HepG2 (cell line): ENCODE measurements around the gene GALNT15. TPM values are rescaled to one million over a fixed set of nuclear protein-coding genes. Genes with fewer than 3 reads are reported as not detected.
A peak's percentile ranks its signal among the peaks of the same experiment; 100 is the strongest.

ENCODE experiments used
- CSRNP2 ChIP-seq: sonication (generic); formaldehyde crosslinking; conservative IDR thresholded peaks from 2 replicates; pipeline ENCODE4 v1.8.0; 2022; ENCODE audit warnings: low read depth, missing genetic modification reagents
- ELF4 ChIP-seq: sonication (generic); formaldehyde crosslinking; IDR thresholded peaks from 2 replicates; pipeline ENCODE4 v1.5.0; 2020; ENCODE audit warnings: missing genetic modification reagents, mild to moderate bottlenecking, moderate library complexity, borderline replicate concordance
- HMGA1 ChIP-seq: sonication (generic); formaldehyde crosslinking; conservative IDR thresholded peaks from 2 replicates; pipeline ENCODE4 v1.4.0; 2020; ENCODE audit warnings: missing genetic modification reagents
- KDM2A ChIP-seq: sonication (generic); formaldehyde crosslinking; IDR thresholded peaks from 2 replicates; pipeline ENCODE4 v1.4.0; 2020; ENCODE audit warnings: low read depth, missing genetic modification reagents, borderline replicate concordance
- KDM4B ChIP-seq: sonication (generic); formaldehyde crosslinking; IDR thresholded peaks from 2 replicates; pipeline ENCODE4 v1.4.0; 2020; ENCODE audit warnings: missing genetic modification reagents
- MAF1 ChIP-seq: sonication (generic); formaldehyde crosslinking; IDR thresholded peaks from 2 replicates; pipeline ENCODE4 v1.5.0; 2020; ENCODE audit warnings: missing genetic modification reagents, borderline replicate concordance
- NCOA1 ChIP-seq: sonication (generic); formaldehyde crosslinking; IDR thresholded peaks from 2 replicates; pipeline ENCODE4 v1.9.0; 2021; ENCODE audit warnings: missing genetic modification reagents
- NFATC3 ChIP-seq: sonication (generic); formaldehyde crosslinking; IDR thresholded peaks from 2 replicates; pipeline ENCODE4 v1.5.1; 2020; ENCODE audit warnings: mild to moderate bottlenecking, missing genetic modification reagents
- NR2F2 ChIP-seq: IDR thresholded peaks from 2 replicates; pipeline ENCODE4 v1.6.1; 2012; ENCODE audit warnings: low read depth, inconsistent platforms, borderline replicate concordance
- PPARG ChIP-seq: conservative IDR thresholded peaks from 2 replicates; pipeline ENCODE4 v1.6.1; 2016; ENCODE audit warnings: missing biosample characterization, missing genetic modification reagents
- RBM39 ChIP-seq: fragments of 200-400 bp; formaldehyde crosslinking; IDR thresholded peaks from one replicate; pipeline ENCODE4 v1.6.1; 2018; ENCODE audit warnings: antibody characterized with exemption, mild to moderate bottlenecking, low read depth, low read length; ENCODE audit not compliant: poor library complexity, severe bottlenecking
- TEAD2 ChIP-seq: sonication (generic); formaldehyde crosslinking; IDR thresholded peaks from 2 replicates; pipeline ENCODE4 v1.9.0; 2021; ENCODE audit warnings: missing genetic modification reagents
- ZBTB1 ChIP-seq: sonication (generic); formaldehyde crosslinking; IDR thresholded peaks from 2 replicates; pipeline ENCODE4 v1.4.0; 2020; ENCODE audit warnings: missing genetic modification reagents, borderline replicate concordance
- ZNF205 ChIP-seq: IDR thresholded peaks from 2 replicates; pipeline ENCODE4 v1.6.1; 2018; ENCODE audit warnings: missing biosample characterization, missing genetic modification reagents
- ZNF234 ChIP-seq: sonication (generic); formaldehyde crosslinking; conservative IDR thresholded peaks from 2 replicates; pipeline ENCODE4 v1.5.1; 2020; ENCODE audit warnings: mild to moderate bottlenecking, missing genetic modification reagents
- ZNF407 ChIP-seq: sonication (generic); formaldehyde crosslinking; IDR thresholded peaks from one replicate; pipeline ENCODE4 v1.5.1; 2020; ENCODE audit warnings: mild to moderate bottlenecking, missing genetic modification reagents; ENCODE audit errors: not compliant biosample characterization
- ZNF451 ChIP-seq: sonication (generic); formaldehyde crosslinking; IDR thresholded peaks from 2 replicates; pipeline ENCODE4 v1.5.0; 2020; ENCODE audit warnings: mild to moderate bottlenecking, missing genetic modification reagents
- ZNF749 ChIP-seq: sonication (generic); formaldehyde crosslinking; IDR thresholded peaks from 2 replicates; pipeline ENCODE4 v1.8.0; 2022; ENCODE audit warnings: mild to moderate bottlenecking, missing genetic modification reagents, moderate library complexity, borderline replicate concordance
- ZSCAN30 ChIP-seq: sonication (generic); formaldehyde crosslinking; IDR thresholded peaks from 2 replicates; pipeline ENCODE4 v1.5.0; 2020; ENCODE audit warnings: mild to moderate bottlenecking, missing genetic modification reagents
- ZZZ3 ChIP-seq: sonication (generic); formaldehyde crosslinking; IDR thresholded peaks from 2 replicates; pipeline ENCODE4 v1.4.0; 2020; ENCODE audit warnings: missing genetic modification reagents, mild to moderate bottlenecking, borderline replicate concordance
- polyA plus RNA-seq, 8 experiments: library from polyadenylated mRNA; depleted of rRNA in 3 of 8; stranded (reverse) in 7 of 8; unstranded in 1 of 8; fragments of >200 nt; fragmentation: Illumina TruSeq in 4 of 8; extraction: Trizol in 4 of 8; gene quantifications; 2 replicates each; pipeline versions ENCODE4 v1.2.1 to v1.2.3, GENCODE V29; 2011 to 2016; ENCODE audit warnings: low read depth in 4 of 8, missing spikeins in 1 of 8, mixed read lengths in 1 of 8; ENCODE audit not compliant: insufficient read depth in 1 of 8
- total RNA-seq, 5 experiments: library from RNA; depleted of rRNA; stranded (reverse); fragments of >200 nt; fragmentation: Illumina TruSeq; extraction: Trizol; gene quantifications; 2 replicates each; pipeline ENCODE4 v1.2.3, GENCODE V29; 2016; ENCODE audit warnings: low read depth in 1 of 5

The GALNT15 gene
- total and polyA plus RNA-seq, 2 of the 13 experiments (the other 11 are each of a cell fraction or from before 2014, with no cell fraction given): 0.02 to 0.04 TPM

- TF ChIP-seq ZNF234 (CRISPR knock-in tag): no peak
- no peak for TF ChIP-seq CSRNP2 (CRISPR knock-in tag)
- no peak for TF ChIP-seq PPARG (CRISPR knock-in tag)
- no peak for TF ChIP-seq NFATC3 (CRISPR knock-in tag)
- no peak for TF ChIP-seq ELF4 (CRISPR knock-in tag)
- no peak for TF ChIP-seq NR2F2
- no peak for TF ChIP-seq ZNF451 (CRISPR knock-in tag)
- TF ChIP-seq ZBTB1 (CRISPR knock-in tag): no peak
- TF ChIP-seq KDM4B (CRISPR knock-in tag): no peak
- TF ChIP-seq ZNF749 (CRISPR knock-in tag): no peak
- no peak for TF ChIP-seq MAF1 (CRISPR knock-in tag)
- TF ChIP-seq RBM39: no peak
- no peak for TF ChIP-seq NCOA1
- TF ChIP-seq HMGA1 (CRISPR knock-in tag): no peak
- TF ChIP-seq ZSCAN30 (CRISPR knock-in tag): no peak
- no peak for TF ChIP-seq TEAD2 (CRISPR knock-in tag)
- no peak for TF ChIP-seq ZZZ3 (CRISPR knock-in tag)
- no peak for TF ChIP-seq ZNF407 (CRISPR knock-in tag)
- no peak for TF ChIP-seq ZNF205 (CRISPR knock-in tag)
- TF ChIP-seq KDM2A (CRISPR knock-in tag): peak; percentile 51; the same call in 1 of the 2 replicates
Measured at GRCh38 chr3:16247282-16248061, 73.0 kb downstream of the GALNT15 start (continued).
